Measurements from ENCODE around the gene TNIP1.

The TNIP1 gene

DNA sequence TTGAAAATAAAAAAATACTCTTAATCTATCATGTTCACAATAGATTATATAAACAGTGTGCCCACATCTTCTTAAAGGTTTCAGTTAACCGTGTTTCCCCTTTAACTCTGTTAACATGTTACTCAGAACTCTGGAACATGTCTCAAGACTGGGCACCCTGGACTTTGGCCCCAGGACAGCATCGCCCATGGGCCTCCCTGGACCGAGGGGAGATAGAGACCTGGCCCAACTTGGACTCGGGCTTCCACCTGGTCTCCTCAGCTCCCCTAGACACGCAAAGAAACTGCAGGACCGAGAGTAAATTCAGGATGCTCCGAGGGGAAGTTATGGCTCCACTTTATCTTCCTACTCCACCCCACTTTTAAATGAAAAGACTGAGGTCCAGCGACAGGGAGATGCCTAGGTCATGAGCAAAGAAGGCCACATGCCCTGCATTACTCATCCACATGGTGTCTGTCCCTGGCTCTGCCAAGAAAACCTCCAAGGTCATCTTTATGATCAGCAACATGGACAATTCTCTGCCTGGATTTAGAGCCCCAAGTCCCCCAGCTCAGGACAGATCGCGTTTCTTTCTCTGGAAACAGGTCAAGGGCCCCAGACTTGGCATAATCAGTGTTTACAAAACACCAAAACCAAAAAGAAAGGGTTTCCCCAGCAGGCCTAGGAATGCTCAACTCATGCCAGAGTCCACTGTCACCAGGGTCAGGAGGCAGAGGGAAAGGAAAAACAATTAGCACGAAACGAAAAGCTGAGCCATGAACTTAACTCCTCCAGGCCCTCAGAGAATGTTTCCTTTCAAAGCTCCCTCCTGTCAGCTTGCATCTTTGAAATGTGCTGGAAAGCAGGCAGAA, 43.0 kb downstream of the TNIP1 start:
- DNase-seq = no peak

DNA sequence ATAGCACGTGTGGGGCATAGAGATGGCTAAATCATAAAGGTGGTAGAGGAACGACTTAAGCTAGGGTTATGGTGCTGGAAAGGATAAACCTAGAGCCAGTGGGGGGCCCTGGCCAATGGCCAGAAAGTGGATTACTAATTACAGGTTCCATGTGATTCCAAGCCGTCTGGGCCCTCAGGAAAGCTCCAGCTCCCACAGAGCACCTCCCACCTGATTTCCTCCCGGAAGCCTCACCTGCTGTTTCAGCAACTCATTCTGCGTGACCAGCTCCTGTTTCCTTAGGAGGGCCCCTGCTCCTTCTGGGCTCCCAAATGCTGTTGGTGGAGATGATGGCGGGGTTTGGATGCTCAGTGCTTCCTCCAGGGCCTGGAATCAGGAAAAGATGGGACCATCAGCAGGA, 44.3 kb downstream of the TNIP1 start:
- peak; percentile 28 for DNase-seq

DNA sequence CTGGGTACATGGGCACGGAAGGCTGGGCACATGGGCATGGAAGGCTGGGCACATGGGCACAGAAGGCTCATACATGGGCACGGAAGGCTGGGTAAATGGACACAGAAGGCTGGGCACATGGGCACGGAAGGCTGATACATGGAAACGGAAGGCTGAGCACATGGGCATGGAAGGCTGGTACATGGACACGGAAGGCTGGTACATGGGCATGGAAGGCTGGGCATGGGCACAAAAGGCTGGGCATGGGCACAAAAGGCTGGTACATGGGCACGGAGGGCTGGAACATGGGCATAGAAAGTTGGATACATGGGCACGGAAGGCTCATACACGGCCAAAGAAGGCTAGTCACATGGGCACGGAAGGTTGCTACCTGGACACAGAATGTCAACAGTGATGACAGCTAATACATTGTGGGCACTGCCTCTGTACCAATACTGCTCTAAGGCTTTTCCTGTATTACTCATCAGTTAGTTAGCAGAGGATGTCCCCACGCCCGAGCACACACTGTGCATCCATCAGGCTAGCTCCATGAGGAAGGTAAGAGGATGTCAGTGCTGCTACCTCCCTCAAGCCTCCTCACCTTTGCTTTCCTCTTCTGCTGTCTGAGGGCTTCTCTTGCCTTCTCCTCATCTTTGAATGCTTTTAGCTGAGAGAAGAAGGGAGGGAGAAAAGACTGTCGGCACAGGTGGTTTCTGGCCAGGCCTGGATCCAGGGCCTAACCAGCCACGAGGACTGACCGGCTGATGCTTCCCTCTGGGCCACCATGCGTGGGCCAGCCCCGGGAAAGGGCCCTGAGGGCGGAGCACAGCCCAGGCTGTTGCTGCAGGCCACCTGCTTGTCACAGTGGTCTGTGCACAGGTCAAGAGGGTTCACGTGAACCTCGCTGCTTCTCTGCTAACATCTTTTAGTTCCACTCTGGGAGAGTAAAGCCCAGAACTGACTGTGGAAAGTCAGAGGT, 46.1 kb downstream of the TNIP1 start:
- DNase-seq = no peak

DNA sequence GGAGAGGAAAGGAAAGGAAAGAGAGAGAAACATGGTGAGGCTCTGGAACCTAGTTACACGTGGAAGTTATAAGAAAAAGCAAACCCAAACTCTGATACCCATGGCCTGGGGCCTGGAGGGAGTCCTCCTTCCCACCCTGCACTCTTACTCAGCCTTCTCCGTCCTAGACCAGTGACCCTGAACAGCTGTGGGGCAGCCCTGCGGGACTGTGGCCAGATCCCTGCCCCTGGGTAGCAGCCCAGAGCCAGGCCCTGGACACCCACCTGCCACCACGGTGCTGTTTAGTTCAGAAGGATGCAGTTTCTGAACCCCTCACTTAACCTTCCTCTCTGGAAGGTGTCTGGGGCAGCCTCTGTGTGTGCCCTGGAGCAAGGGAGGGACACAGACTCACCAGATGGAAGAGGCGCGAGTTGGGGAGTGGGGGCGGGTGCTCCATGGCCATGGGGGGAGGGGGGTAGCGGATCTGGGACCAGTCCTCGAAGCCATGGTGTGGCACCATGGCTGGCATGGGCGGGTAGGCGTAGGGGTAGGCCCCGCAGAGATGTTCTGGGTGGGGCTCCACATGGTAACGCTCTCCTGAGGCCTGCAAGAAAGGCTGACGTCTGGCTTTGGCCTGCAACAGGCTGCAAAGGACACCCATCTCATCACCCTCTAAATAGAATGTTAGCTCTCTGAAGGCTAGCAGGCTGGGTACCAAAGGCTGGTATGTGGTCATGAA, 47.5 kb downstream of the TNIP1 start:
- no peak for DNase-seq

DNA sequence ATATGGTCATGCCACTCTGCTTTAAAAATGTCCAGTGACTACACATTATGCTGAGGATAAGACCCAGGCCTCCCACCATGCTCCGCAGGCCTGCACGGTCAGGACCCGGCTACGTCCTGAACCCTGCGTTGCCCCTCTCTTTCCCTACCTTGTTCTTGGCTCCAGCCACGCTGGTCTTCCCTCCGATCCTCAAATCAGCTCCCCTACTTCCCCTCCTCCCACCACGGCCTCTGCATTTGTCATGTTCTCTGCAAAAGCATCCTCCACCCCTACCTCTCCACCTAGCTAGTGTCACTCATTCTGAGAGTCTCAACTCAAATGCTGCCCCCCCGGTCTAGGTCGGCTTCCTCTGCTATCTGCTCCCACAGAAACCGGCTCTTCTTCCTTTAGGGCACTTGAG, 49.3 kb downstream of the TNIP1 start:
- DNase-seq = no peak

DNA sequence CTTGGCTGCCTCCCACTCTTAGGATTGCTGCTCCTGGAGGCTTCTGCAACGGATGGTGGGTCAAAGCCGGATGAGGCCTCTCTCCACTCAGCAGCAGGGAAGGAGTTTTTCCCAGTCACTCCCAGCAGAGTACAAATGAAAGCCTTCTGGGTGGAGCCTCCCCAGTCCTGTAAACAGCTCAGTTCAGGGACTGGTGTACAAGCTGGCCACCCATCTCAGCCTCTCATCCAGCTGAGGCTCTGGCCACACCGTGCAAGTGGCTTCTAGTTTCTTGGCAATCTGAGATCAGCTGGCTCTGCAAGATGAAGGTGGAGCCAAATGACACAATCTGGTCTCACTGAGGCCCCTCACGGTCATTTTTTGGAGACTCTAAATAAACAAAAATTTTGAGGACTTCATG, 50.5 kb downstream of the TNIP1 start:
- DNase-seq = no peak

DNA sequence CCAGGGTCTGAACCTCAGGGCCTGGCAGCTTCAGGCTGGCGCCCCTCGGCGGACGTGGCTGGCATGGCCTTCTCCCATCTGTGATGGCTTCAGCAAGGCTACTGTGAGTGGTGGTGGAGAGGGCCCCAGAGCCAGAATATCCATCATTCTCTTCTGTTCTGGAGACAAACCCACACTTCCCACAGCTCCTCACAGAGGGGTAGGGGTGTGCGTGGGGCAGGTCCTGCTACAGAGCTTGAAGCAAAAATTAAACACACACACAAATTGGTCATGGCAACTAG, 50.8 kb downstream of the TNIP1 start:
- no peak for DNase-seq

DNA sequence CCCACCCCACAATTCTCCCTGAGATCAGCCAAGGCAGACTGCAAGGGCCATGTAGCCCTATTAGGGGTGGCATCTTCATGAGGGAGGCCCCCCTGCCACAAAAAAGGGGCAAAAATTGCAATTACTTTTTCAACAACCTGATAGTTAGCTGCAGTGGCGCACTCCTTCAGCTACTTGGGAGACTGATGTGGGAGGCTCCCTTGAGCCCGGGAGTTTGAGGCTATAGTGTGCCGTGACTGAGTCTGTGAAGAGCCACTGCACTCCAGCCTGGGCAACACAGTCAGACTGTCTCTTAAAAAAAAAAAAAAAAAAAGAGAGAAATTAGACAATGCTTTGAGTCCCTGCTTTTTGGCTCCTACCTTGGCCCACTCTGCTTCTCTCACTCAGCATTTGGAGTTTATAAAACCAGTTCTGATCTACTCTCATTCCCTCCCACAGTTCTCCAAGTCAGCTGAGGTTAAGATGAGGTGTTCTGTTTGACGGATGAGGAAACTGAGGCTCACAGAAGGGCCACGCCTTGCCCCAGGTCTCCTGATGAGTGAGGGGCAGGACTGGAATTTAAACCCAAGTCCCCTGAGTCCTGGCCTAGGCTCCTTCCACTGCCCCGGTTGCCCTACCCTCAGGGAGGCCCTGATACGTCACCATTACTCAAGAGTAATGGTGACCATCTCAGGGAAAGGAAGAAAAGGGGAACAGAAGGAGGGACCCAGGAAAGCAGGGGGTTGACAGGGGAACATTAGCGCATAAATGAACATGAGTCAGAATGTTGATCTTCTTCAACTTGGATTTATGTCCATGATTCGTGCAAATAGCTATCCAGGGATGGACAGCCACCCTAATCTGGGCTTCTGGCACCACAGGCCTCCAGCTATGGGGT, 51.4 kb downstream of the TNIP1 start:
- no peak for DNase-seq

DNA sequence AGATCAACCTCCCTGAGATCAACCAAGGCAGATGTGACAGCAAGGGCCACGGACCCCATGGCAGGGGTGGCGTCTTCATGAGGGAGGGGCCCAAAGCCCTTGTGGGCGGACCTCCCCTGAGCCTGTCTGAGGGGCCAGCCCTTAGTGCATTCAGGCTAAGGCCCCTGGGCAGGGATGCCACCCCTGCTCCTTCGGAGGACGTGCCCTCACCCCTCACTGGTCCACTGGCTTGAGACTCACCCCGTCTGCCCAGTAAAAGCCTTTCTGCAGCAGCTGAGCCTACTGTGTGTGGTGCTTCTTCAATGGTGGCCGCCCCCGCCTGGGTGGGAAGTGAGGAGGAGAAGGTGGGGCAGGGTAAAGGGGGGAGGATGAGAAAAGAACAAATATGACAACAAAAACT, 52.1 kb downstream of the TNIP1 start:
- no peak for DNase-seq

DNA sequence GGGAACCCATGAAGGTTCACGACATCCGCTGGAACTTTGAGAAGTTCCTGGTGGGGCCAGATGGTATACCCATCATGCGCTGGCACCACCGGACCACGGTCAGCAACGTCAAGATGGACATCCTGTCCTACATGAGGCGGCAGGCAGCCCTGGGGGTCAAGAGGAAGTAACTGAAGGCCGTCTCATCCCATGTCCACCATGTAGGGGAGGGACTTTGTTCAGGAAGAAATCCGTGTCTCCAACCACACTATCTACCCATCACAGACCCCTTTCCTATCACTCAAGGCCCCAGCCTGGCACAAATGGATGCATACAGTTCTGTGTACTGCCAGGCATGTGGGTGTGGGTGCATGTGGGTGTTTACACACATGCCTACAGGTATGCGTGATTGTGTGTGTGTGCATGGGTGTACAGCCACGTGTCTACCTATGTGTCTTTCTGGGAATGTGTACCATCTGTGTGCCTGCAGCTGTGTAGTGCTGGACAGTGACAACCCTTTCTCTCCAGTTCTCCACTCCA, 52.8 kb downstream of the TNIP1 start:
- no peak for DNase-seq

DNA sequence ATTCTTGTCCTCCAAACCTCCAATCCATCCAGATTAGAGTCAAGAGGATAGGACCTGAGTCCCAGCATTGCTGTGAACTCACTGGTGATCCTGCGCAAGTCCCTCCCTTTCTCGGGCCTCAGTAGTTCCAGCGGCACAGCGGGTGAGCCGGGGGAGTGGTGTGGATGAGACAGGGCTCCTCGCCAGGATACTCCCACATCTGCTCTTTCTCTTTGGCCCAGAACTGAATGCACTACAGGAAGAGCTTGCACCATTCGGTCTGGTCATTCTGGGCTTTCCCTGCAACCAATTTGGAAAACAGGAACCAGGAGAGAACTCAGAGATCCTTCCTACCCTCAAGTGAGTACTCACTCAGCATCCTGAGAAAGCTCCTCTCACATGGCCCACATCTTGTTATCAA, 54.2 kb downstream of the TNIP1 start:
- no peak for DNase-seq

DNA sequence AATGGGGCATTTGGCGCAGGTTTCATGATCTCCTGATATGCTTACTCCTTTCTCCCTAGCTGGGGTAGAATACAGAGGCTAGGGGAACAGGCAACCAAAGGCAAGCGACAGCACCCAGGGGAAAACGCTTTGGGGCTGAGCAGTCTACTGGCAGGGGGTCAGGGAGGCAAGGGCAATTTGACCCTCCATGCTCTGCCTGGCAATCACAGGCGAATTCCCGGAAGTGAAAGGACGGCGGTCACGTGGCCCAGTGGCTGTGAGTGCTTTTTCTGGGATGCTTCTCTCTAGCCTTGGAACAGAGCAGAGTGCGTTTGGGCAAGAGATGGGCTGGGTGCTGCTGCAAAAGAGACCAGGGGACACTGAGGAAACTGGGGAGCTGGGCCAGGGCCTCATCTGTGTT, 54.7 kb downstream of the TNIP1 start:
- DNase-seq = no peak

DNA sequence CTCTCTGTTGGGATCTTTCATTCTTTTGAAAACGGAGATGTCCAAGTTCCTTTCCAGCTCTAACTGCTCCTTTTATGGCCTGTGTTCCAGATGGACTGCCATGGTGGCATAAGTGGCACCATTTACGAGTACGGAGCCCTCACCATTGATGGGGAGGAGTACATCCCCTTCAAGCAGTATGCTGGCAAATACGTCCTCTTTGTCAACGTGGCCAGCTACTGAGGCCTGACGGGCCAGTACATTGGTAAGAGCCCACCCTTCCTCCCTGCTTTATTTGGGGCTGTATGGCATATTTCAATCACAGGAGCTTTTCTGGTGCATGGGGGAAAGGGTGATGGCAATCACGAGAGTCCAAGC, 55.6 kb downstream of the TNIP1 start:
- no peak for DNase-seq

DNA sequence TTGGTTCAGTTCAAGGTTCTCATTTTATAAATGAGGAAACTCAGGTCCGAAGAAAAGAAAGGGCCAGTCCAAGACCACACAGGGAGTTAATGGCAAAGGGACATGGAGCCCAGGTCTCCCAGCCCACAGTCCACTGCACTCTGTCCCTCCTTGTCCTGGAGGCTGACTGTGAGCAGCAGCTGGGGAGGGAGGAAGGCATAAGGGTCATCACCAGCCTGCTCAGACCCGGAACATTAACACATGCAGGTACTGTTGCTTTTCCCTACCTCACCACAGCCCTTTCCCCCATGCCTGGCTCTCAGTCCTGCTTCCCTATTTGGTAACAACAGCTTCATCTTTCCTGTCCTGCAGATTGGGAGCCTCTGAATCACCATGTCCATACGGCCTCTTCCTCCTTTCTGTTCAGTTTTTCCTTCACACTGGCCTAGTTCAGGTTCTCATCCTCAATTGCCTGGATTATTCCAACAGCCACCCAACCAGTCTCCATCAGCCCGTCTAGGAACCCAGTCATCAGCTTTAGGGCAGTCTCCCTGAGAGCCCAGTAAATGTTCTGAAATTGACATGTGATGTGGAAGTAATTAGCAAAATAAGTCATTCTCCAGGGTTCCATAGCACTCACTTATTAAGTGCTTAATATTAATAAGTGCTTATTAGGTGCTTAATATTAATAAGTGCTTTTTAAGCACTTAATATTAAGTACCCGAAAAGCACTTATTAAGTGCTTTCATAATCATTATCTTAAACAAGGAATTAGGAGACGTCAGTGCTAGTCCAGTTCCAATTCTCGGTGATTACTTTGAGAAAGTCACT, 56.2 kb downstream of the TNIP1 start:
- no peak for DNase-seq

DNA sequence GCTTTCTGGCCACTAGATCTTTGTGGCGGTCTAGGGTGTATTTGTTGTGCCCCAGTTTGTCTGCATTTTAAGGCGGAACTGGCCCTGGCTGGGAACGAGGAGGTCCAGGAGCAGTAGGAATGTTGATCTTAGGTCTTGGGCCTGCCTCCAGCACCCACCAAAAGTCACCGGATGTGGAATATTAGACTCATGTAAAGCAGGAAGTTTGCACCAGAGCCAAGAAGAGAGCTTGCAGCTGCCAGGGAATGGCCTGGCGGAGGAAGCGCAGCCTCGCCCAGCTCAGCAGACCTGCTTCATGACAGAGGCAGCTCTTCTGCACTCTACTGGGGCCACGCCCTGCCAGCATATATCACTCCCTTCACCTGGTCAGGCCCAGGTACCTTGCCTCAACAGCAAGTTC, 57.2 kb downstream of the TNIP1 start:
- DNase-seq = no peak

DNA sequence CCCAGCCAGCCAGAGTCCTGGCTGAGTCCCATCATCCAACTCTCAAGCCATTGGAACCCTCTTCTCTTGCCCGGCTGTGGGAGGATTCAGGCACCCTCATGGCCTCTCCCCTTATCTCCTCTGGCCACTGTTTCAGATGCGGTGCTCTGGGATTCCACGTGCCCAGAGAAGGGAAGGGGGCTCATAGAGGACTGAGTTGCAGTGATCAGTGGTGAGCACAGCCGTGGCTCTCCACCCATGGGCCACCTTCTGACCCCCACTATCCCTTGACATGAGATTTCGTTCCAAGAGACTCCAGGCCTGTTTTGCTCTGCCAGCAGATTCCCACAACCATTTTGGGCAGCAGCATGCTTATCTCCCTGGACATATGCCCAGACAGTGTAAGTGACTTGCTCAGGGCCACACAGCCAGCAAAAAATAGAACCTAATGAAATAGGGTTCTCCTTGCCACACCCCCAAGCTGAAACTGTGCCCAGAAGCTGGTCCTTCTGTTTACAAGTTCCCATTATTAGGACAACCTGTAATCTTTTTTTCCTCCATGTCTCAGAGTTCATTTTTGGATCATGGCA, 57.7 kb downstream of the TNIP1 start:
- no peak for DNase-seq

DNA sequence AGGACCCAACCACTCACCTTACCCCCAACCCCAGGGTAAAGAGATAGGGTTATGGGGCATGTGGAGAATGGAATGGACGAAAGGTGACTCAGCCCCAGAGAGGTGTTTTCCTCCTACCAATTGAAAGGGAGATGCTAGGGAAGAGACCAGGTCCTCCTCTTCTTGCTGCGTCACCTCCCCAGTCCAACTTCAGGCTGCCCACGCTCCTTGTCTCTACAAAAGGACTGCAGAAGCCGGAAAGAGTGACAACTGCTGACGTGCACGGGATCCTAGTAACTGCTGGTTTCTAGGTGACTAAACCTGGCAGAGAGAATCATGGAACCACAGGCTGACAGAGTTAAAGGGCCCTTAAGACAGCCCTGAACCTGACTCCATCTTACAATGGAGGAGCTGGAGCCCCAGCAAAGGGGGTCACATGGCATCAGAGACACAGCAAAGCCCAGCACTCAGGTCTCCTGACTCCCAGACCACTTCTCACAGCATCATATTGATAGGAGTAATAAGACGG, 58.3 kb downstream of the TNIP1 start:
- no peak for DNase-seq

DNA sequence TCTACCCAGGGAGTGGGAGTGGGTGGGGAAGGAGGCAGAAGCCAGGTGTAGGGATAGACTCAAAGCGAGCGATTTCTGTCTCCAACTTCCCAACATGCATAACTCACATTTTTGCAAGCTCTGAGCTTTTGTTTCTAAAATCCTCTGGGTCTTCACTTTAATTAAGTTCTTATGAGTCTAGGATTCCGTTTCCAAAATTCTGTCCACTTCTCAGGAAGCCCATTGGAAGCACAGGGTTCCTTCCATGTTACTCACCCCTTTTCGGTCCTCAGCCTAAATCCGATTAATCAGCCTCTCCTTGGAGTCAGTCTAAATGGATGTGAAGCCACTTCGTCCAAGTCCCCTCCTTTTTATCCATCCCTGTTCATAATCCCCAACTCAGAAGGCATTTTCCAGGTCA, 59.1 kb downstream of the TNIP1 start:
- DNase-seq = no peak

DNA sequence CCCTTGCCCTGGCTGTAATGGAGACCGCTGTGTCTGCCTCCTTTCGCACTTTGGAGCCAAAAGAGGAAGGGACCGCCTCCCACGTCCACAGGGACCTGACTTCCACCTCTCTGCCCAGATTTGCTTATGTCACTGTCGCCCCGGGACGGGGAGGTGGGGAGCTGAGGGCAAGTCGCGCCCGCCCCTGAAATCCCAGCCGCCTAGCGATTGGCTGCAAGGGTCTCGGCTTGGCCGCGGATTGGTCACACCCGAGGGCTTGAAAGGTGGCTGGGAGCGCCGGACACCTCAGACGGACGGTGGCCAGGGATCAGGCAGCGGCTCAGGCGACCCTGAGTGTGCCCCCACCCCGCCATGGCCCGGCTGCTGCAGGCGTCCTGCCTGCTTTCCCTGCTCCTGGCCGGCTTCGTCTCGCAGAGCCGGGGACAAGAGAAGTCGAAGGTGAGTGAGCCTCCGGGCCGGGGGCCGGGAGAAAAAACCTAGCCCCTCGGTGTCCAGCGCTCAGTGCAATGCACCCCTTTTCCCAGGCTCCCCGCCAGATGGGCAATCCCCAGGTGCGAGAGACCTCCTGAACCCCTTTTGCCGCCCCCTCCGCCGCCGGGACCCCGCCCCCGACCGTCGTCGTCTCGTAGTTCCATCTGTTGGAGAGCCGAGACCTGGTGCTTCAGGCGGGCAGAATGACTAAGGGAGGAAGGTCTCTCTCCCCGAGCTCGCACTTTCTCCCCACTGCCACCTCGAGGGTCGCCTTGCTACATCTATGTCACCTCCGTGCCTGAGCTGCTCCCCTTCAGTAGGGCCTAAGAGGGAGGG, 60.3 kb downstream of the TNIP1 start, which contains the start of gene GPX3:
Gene GPX3 (plus strand): TSS at position 288 of the 807 bp plus-strand sequence. CDS start 64 bp downstream, at position 352.
- DNase-seq = peak; percentile 45

DNA sequence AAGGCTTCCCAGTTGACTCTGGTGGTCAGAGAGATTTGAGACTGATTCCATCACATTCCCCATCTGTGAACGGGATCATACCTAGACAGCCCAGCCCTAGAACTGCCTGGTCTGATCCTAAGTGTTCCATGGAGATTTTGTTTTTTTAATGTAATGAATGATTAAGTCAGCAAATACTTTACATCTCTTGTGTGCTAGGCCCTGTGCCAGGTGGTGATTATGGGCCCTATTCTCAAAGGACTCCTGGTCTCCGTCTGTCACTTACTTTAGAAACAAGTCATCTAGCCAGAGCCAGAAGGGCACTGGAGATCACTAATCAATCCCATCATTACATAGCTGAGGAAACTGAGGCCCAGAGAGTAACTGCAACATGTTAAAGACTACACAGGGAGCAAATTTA, 61.5 kb downstream of the TNIP1 start:
- no peak for DNase-seq
